Left cardiac atrium (tissue), 4 donors: ENCODE measurements around the gene ASIC4. TPM values are rescaled to one million over a fixed set of nuclear protein-coding genes. Genes with fewer than 3 reads are reported as not detected.

Experiments
- ATAC-seq, 2 donors: fragments of 200-7000 bp; cut with Tn5 transposase; one replicate each; pipeline ENCODE4 v1.9.1; 2020; ENCODE audit warnings: mild to moderate bottlenecking in 2 of 2, moderate library complexity in 2 of 2
- DNase-seq: peaks from one replicate; pipeline ENCODE4 v3.0.0-alpha.2; 2020
- intact Hi-C, 2 donors: fragments of 100-400 bp; cut with DNase I; formaldehyde crosslinking; loops; one replicate each; pipeline versions ENCODE4 v1.14.1 to v1.15.1; 2022 to 2023
- total RNA-seq, 2 donors: library from RNA; stranded (reverse); fragmentation: NEBNext Ultra II Directional; extraction: Animal tissue kit (Norgen Biotek cat#: 25700); gene quantifications; one replicate each; pipeline ENCODE4 v1.2.1, GENCODE V29; 2021
- donor health status: DM: no; HTN: yes; CAD: no.
- donor health status: DM: no; HTN: yes; CAD: no; lungs with severe emphysema.
- donor health status: DM: yes; HTN: yes; CAD: no.
- donor health status: Dilated cardiomyopathy.

ASIC4 gene
- total RNA-seq, 2 donors from 2014 or later, result 0.32 TPM; not detected in 1

- intact Hi-C loops, result loop anchor here (1.0 to 5.0 kb wide), 3 partner anchors 25 to 53 kb away; no protein-coding TSS in a partner anchor
- ATAC-seq, result no peak
- DNase-seq, result no peak
These were observed 10.5 kb downstream of the ASIC4 start for GRCh38 chr2:219524817-219525216.

- intact Hi-C loops, result loop anchor here (5.0 kb wide), 2 partner anchors 48 to 53 kb away; no protein-coding TSS in a partner anchor
- ATAC-seq (peak; percentile 17 to 33), DNase-seq (no peak)
These were observed 11.4 kb downstream of the ASIC4 start for GRCh38 chr2:219525533-219526232.

GRCh38 chr2:219526320-219527075, 12.2 kb downstream of the ASIC4 start:
- intact Hi-C loops, result loop anchor here (5.0 kb wide), 2 partner anchors 49 to 54 kb away; no protein-coding TSS in a partner anchor
- no peak for DNase-seq
- peak in 1 of 2 donors; percentile 3 for ATAC-seq

- DNase-seq, result no peak
- intact Hi-C loops, result loop anchor here (5.0 kb wide), 2 partner anchors 50 to 55 kb away; no protein-coding TSS in a partner anchor
- peak; percentile 58 to 63 for ATAC-seq
These were observed 12.8 kb downstream of the ASIC4 start for GRCh38 chr2:219527076-219527394.

- no peak for DNase-seq
- intact Hi-C loops, result loop anchor here (5.0 kb wide), 2 partner anchors 50 to 55 kb away; no protein-coding TSS in a partner anchor
- ATAC-seq, result no peak
These were observed 13.2 kb downstream of the ASIC4 start for GRCh38 chr2:219527472-219527871.

- ATAC-seq (peak; percentile 77 to 84), DNase-seq (peak; percentile 84)
- intact Hi-C loops, result loop anchor here (1.0 to 5.0 kb wide), 3 partner anchors 71 to 128 kb away; no protein-coding TSS in a partner anchor
These were observed 16.0 kb downstream of the ASIC4 start for GRCh38 chr2:219530048-219530963.

- intact Hi-C loops, result loop anchor here (2.0 to 5.0 kb wide), 2 partner anchors 129 to 130 kb away; no protein-coding TSS in a partner anchor
- ATAC-seq, result no peak
- DNase-seq, result no peak
These were observed 17.5 kb downstream of the ASIC4 start for GRCh38 chr2:219531639-219532377.

- DNase-seq, result no peak
- ATAC-seq, result no peak
- intact Hi-C loops, result loop anchor here in 1 of 2 donors (5.0 kb wide), 1 partner anchor 130 kb away; no protein-coding TSS in a partner anchor
These were observed 18.0 kb downstream of the ASIC4 start for GRCh38 chr2:219532378-219532649.

- intact Hi-C loops, result loop anchor here in 1 of 2 donors (5.0 kb wide), 1 partner anchor 132 kb away; no protein-coding TSS in a partner anchor
- no peak for DNase-seq
- no peak for ATAC-seq
These were observed 19.8 kb downstream of the ASIC4 start for GRCh38 chr2:219533930-219534661.

- DNase-seq (no peak), ATAC-seq (no peak)
- intact Hi-C loops, result no loop called here
These were observed 22.1 kb downstream of the ASIC4 start for GRCh38 chr2:219536425-219536824.

GRCh38 chr2:219536967-219537366, 22.7 kb downstream of the ASIC4 start:
- ATAC-seq (no peak), DNase-seq (no peak)
- intact Hi-C loops, result no loop called here

GRCh38 chr2:219537657-219538488, 23.6 kb downstream of the ASIC4 start:
- ATAC-seq (no peak), DNase-seq (no peak)
- intact Hi-C loops, result no loop called here

GRCh38 chr2:219538504-219538951, 24.2 kb downstream of the ASIC4 start:
- no peak for ATAC-seq
- DNase-seq, result no peak
- intact Hi-C loops, result no loop called here

GRCh38 chr2:219538956-219539788, 24.9 kb downstream of the ASIC4 start:
- ATAC-seq, result no peak
- intact Hi-C loops, result no loop called here

GRCh38 chr2:219539926-219540678, 25.8 kb downstream of the ASIC4 start:
- intact Hi-C loops, result loop anchor here (2.0 to 10.0 kb wide), 3 partner anchors 103 to 152 kb away; no protein-coding TSS in a partner anchor
- DNase-seq (no peak), ATAC-seq (no peak)

More at GRCh38 chr2:219538956-219539788, 24.9 kb downstream of the ASIC4 start:
- no peak for DNase-seq
